Liver (tissue), 9 donors: Measurements from ENCODE around the gene EIF4H. TPM values are rescaled to one million over a fixed set of nuclear protein-coding genes. Genes with fewer than 3 reads are reported as not detected.

Source experiments
- DNase-seq: peaks from one replicate; pipeline ENCODE4 v3.0.0-alpha.2; 2017; ENCODE audit warnings: low spot score
- H3K27ac ChIP-seq, 2 donors: one replicate each; pipeline ENCODE4 v1.7.0; 2013; ENCODE audit warnings: inconsistent platforms in 2 of 2, low read length in 2 of 2, control low read depth in 1 of 2, low read depth in 1 of 2, mild to moderate bottlenecking in 1 of 2
- H3K27me3 ChIP-seq, 4 donors: one replicate each; pipeline versions ENCODE4 v1.6.1 to v1.7.0; 2013; ENCODE audit warnings: low read length in 3 of 4, inconsistent platforms in 1 of 4, mild to moderate bottlenecking in 1 of 4, moderate library complexity in 1 of 4; ENCODE audit not compliant: control insufficient read depth in 4 of 4, insufficient read depth in 4 of 4
- H3K36me3 ChIP-seq, 4 donors: one replicate each; pipeline versions ENCODE4 v1.6.1 to v1.7.0; 2013; ENCODE audit warnings: low read length in 3 of 4, mild to moderate bottlenecking in 3 of 4, low read depth in 1 of 4, moderate library complexity in 1 of 4; ENCODE audit not compliant: control insufficient read depth in 4 of 4, insufficient read depth in 3 of 4
- H3K4me1 ChIP-seq, 4 donors: one replicate each; pipeline versions ENCODE4 v1.6.1 to v1.7.0; 2013; ENCODE audit warnings: low read length in 3 of 4, mild to moderate bottlenecking in 3 of 4, moderate library complexity in 1 of 4; ENCODE audit not compliant: control insufficient read depth in 4 of 4, insufficient read depth in 4 of 4
- H3K4me3 ChIP-seq, 3 donors: one replicate each; pipeline versions ENCODE4 v1.6.1 to v1.7.0; 2013; ENCODE audit warnings: low read length in 3 of 3, control low read depth in 1 of 3, low read depth in 1 of 3, mild to moderate bottlenecking in 1 of 3
- H3K9ac ChIP-seq, 2 donors: one replicate each; pipeline ENCODE4 v1.7.0; 2013; ENCODE audit warnings: low read length in 2 of 2, mild to moderate bottlenecking in 2 of 2, moderate library complexity in 2 of 2, control low read depth in 1 of 2, low read depth in 1 of 2
- H3K9me3 ChIP-seq, 4 donors: one replicate each; pipeline versions ENCODE4 v1.6.1 to v1.7.0; 2013; ENCODE audit warnings: low read length in 3 of 4; ENCODE audit not compliant: control insufficient read depth in 4 of 4
- EGR1 ChIP-seq, 2 donors: IDR thresholded peaks; 2 replicates each; pipeline ENCODE4 v1.6.1; 2016 to 2018; ENCODE audit warnings: antibody characterized with exemption in 2 of 2, low read depth in 2 of 2
- FOXA2 ChIP-seq: IDR thresholded peaks from 2 replicates; pipeline ENCODE4 v1.6.1; 2016; ENCODE audit warnings: antibody characterized with exemption
- HNF4G ChIP-seq: IDR thresholded peaks from 2 replicates; pipeline ENCODE4 v1.6.1; 2016; ENCODE audit warnings: antibody characterized with exemption
- RAD21 ChIP-seq, 2 donors: IDR thresholded peaks; 2 replicates each; pipeline ENCODE4 v1.6.1; 2016; ENCODE audit warnings: antibody characterized with exemption in 2 of 2, mild to moderate bottlenecking in 2 of 2
- RXRA ChIP-seq, 2 donors: IDR thresholded peaks; 2 replicates each; pipeline ENCODE4 v1.6.1; 2017 to 2018; ENCODE audit warnings: antibody characterized with exemption in 2 of 2, mild to moderate bottlenecking in 1 of 2
- SP1 ChIP-seq: IDR thresholded peaks from 2 replicates; pipeline ENCODE4 v1.6.1; 2018; ENCODE audit warnings: antibody characterized with exemption, mild to moderate bottlenecking
- TAF1 ChIP-seq: conservative IDR thresholded peaks from 2 replicates; pipeline ENCODE4 v1.6.1; 2016; ENCODE audit warnings: antibody characterized with exemption, mild to moderate bottlenecking
- YY1 ChIP-seq: IDR thresholded peaks from 2 replicates; pipeline ENCODE4 v1.6.1; 2016; ENCODE audit warnings: antibody characterized with exemption, mild to moderate bottlenecking
- WGBS: extraction: QIAGEN DNeasy Blood & Tissue Kit; methylation state at CpG from one replicate; pipeline ENCODE4 v1.1.7; 2013; 5-methylcytosine and 5-hydroxymethylcytosine counted together
- polyA plus RNA-seq, 2 donors: library from polyadenylated mRNA; stranded (reverse) in 1 of 2; unstranded in 1 of 2; fragments of 200-250 nt in 1 of 2; fragments of >200 nt in 1 of 2; fragmentation: Nextera tagmentation in 1 of 2; extraction: Ambion mirVana in 1 of 2; gene quantifications; one replicate each; pipeline versions ENCODE4 v1.2.1 to v1.2.3, GENCODE V29; 2013 to 2015
- total RNA-seq, 2 donors: library from RNA; depleted of rRNA; stranded (reverse); fragments of >200 nt; gene quantifications; one replicate each; pipeline ENCODE4 v1.2.3, GENCODE V29; 2014
- TF ChIP-seq, protein P1 (sequence below): IDR thresholded peaks from 2 replicates; pipeline ENCODE4 v1.6.1; 2016; ENCODE audit warnings: antibody characterized with exemption
- TF ChIP-seq, protein P2 (sequence below): IDR thresholded peaks from 2 replicates; pipeline ENCODE4 v1.6.1; 2016; ENCODE audit warnings: antibody characterized with exemption, mild to moderate bottlenecking
- TF ChIP-seq, protein P3 (sequence below): fragments of 150-350 bp; IDR thresholded peaks from 2 replicates; pipeline ENCODE4 v1.5.1; 2017; ENCODE audit warnings: improper control_type of control experiment, low read depth, low read length; ENCODE audit not compliant: missing input control
- TF ChIP-seq, protein P4 (sequence below): IDR thresholded peaks from 2 replicates; pipeline ENCODE4 v1.6.1; 2016; ENCODE audit warnings: antibody characterized with exemption
- TF ChIP-seq, protein P5 (sequence below): IDR thresholded peaks from 2 replicates; pipeline ENCODE4 v1.6.1; 2016; ENCODE audit warnings: antibody characterized with exemption
- donor health status: healthy.
- donor health status: healthy.
- donor health status: healthy.
- donor health status: healthy.
- donor health status: healthy.

The EIF4H gene
- total and polyA plus RNA-seq, 4 donors, result 81.6 to 166 (median 152) TPM

DNA sequence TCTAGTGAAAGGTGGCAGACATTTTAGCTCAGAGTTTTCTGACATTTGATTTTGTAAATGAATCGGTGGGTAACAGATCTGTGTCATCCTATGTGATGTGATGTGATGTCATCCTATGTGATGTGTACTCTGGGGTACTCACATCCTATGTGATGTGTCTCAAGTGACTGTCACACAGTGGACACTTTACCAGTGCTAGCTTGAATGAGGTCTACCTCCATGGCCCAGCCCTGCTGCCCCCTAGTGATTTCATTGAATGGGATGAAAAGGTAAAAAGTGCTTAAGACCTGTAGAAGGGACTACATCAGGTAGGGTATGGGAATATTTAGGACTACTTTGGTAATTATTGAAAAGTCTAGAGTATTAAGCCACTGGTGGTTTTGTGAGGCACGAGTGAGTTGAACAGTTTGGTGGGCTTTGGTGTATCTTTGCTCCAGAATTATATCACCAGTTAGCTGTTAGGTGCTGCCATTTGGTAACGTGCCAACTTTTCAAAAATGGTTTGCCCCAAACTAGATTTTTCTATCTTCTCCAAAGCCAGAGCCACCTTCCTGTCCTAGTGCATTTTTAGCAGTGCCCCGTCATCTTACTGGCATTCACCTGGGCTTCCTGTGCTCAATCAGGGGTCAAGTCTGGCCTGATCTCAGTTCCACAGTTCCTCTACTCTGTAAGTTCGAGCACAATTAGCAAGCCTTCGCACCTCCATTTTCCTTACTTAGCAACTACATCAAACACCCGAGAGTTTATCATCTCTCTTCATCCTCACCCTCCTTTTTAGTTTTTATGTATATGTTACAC lies 9.7 kb downstream of the EIF4H start:
- H3K27me3 ChIP-seq, result no peaks in the 10 kb centered on the region
- no peak overlapping the region for H3K9ac ChIP-seq
- H3K4me3 ChIP-seq, result no peak overlapping the region
- H3K36me3 ChIP-seq, result peaks cover 0 to 13% (median 7%) of the 10 kb centered on the region in 4 donors
- WGBS, result 71% methylated on average over 7 of the region's 7 CpGs
- H3K27ac ChIP-seq, result no peak overlapping the region
- DNase-seq, result no peak
- TF ChIP-seq, protein P1, sequence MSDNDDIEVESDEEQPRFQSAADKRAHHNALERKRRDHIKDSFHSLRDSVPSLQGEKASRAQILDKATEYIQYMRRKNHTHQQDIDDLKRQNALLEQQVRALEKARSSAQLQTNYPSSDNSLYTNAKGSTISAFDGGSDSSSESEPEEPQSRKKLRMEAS, result no peak
- TF ChIP-seq, protein P2, sequence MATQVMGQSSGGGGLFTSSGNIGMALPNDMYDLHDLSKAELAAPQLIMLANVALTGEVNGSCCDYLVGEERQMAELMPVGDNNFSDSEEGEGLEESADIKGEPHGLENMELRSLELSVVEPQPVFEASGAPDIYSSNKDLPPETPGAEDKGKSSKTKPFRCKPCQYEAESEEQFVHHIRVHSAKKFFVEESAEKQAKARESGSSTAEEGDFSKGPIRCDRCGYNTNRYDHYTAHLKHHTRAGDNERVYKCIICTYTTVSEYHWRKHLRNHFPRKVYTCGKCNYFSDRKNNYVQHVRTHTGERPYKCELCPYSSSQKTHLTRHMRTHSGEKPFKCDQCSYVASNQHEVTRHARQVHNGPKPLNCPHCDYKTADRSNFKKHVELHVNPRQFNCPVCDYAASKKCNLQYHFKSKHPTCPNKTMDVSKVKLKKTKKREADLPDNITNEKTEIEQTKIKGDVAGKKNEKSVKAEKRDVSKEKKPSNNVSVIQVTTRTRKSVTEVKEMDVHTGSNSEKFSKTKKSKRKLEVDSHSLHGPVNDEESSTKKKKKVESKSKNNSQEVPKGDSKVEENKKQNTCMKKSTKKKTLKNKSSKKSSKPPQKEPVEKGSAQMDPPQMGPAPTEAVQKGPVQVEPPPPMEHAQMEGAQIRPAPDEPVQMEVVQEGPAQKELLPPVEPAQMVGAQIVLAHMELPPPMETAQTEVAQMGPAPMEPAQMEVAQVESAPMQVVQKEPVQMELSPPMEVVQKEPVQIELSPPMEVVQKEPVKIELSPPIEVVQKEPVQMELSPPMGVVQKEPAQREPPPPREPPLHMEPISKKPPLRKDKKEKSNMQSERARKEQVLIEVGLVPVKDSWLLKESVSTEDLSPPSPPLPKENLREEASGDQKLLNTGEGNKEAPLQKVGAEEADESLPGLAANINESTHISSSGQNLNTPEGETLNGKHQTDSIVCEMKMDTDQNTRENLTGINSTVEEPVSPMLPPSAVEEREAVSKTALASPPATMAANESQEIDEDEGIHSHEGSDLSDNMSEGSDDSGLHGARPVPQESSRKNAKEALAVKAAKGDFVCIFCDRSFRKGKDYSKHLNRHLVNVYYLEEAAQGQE, result no peak
- TF ChIP-seq EGR1 (IDR thresholded peaks at IDR 0.05; ENCODE audit: low read depth in 2 of 2) (no peak), FOXA2 (no peak), RXRA (IDR thresholded peaks at IDR 0.05) (no peak)
- H3K9me3 ChIP-seq, result no peaks in the 10 kb centered on the region
- peaks cover 16 to 60% (median 39%) of the 10 kb centered on the region in 4 donors for H3K4me1 ChIP-seq

DNA sequence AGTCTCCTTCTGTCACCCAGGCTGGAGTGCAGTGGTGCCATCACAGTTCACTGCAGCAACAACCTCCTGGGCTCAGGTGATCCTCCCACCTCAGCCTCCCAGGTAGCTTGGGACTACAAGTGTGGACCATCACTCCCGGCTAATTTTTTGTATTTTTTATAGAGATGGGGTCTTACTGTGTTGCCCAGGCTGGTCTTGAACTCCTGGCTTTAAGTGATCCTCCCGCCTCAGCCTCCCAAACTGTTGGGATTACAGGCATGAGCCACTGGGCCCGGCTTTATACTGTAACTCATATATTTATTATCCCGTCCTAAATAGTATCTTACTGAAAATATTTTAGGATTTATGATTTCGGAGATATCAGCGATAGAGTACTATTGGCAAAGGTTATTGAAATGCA lies 10.9 kb downstream of the EIF4H start:
- Histone ChIP-seq H3K4me1 (peaks cover 14 to 51% (median 35%) of the 10 kb centered on the region in 4 donors), H3K27ac (no peak overlapping the region)
- 92% methylated on average over 6 of the region's 6 CpGs for WGBS

More for the DNA sequence above, 10.9 kb downstream of the EIF4H start:
- TF ChIP-seq YY1 (no peak), SP1 (no peak), TAF1 (no peak), HNF4G (no peak), EGR1 (IDR thresholded peaks at IDR 0.05; ENCODE audit: low read depth in 2 of 2) (no peak), RAD21 (IDR thresholded peaks at IDR 0.05) (no peak), RXRA (IDR thresholded peaks at IDR 0.05) (no peak)
- TF ChIP-seq, protein P3, sequence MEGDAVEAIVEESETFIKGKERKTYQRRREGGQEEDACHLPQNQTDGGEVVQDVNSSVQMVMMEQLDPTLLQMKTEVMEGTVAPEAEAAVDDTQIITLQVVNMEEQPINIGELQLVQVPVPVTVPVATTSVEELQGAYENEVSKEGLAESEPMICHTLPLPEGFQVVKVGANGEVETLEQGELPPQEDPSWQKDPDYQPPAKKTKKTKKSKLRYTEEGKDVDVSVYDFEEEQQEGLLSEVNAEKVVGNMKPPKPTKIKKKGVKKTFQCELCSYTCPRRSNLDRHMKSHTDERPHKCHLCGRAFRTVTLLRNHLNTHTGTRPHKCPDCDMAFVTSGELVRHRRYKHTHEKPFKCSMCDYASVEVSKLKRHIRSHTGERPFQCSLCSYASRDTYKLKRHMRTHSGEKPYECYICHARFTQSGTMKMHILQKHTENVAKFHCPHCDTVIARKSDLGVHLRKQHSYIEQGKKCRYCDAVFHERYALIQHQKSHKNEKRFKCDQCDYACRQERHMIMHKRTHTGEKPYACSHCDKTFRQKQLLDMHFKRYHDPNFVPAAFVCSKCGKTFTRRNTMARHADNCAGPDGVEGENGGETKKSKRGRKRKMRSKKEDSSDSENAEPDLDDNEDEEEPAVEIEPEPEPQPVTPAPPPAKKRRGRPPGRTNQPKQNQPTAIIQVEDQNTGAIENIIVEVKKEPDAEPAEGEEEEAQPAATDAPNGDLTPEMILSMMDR, result no peak
- TF ChIP-seq, protein P2, result no peak
- TF ChIP-seq, protein P4, sequence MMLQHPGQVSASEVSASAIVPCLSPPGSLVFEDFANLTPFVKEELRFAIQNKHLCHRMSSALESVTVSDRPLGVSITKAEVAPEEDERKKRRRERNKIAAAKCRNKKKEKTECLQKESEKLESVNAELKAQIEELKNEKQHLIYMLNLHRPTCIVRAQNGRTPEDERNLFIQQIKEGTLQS, result no peak
- TF ChIP-seq, protein P5, sequence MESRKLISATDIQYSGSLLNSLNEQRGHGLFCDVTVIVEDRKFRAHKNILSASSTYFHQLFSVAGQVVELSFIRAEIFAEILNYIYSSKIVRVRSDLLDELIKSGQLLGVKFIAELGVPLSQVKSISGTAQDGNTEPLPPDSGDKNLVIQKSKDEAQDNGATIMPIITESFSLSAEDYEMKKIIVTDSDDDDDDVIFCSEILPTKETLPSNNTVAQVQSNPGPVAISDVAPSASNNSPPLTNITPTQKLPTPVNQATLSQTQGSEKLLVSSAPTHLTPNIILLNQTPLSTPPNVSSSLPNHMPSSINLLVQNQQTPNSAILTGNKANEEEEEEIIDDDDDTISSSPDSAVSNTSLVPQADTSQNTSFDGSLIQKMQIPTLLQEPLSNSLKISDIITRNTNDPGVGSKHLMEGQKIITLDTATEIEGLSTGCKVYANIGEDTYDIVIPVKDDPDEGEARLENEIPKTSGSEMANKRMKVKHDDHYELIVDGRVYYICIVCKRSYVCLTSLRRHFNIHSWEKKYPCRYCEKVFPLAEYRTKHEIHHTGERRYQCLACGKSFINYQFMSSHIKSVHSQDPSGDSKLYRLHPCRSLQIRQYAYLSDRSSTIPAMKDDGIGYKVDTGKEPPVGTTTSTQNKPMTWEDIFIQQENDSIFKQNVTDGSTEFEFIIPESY, result no peak
- Histone ChIP-seq H3K4me3 (no peak overlapping the region), H3K36me3 (peaks cover 7 to 24% (median 14%) of the 10 kb centered on the region in 4 donors), H3K9ac (no peak overlapping the region), H3K27me3 (no peaks in the 10 kb centered on the region), H3K9me3 (no peaks in the 10 kb centered on the region)
- no peak for DNase-seq
